ENCODE measurements around the gene C1orf216.
"Not testable (repeated sequence)": the region's sequence is repeated elsewhere in the genome, so short reads cannot be mapped to it uniquely, and the experiment has no call there.

Gene C1orf216, protein sequence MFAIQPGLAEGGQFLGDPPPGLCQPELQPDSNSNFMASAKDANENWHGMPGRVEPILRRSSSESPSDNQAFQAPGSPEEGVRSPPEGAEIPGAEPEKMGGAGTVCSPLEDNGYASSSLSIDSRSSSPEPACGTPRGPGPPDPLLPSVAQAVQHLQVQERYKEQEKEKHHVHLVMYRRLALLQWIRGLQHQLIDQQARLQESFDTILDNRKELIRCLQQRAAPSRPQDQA

DNA sequence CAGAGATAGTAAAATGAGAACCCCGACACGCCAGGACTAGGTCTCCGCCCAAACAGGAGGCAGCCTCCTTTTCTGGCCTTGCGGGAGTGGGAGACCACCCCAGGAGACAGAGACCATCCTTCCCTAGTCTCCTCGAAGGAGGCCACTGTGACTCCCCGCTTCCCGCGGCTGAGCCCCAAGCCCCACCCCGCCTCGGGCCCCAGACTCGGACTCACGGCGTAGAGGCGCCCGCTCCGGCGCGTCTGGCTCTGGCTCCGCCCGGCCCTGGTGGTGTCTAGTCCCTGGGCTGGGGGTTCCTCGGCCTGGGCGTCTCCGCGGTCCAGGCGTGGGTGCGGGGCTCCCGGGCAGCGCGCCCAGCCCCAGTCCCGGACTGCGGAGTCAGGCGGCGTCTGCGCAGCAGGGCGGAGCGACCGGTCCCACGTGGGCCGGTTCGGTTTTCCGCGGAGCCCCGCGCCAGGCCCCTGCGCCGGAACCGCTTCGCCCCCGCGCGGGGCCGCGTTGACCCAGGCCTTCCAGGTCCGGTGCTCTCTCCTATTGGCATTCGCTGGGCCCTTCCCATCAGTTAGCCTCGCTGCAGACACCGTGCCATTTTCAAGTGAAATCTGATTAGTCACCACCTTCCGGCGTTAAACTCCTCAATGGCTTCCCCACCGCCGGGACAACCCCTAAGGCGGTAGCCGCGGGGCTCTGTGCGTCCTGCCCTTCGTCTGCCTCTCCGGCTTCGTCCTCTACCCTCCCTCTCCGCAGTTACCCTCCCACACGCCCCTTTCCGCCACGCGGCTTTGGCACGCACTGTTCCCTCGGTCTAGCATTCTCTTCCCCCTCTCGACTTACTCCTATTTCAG is at the start of gene C1orf216:
TSS of gene C1orf216 (minus strand) at position 393 of the 845 bp plus-strand sequence. CDS start 2,563 bp downstream, outside the sequence.
- in situ Hi-C loops (cut with HindIII; ENCODE audit: low sequenced_read_pairs), result no loop called here

DNA sequence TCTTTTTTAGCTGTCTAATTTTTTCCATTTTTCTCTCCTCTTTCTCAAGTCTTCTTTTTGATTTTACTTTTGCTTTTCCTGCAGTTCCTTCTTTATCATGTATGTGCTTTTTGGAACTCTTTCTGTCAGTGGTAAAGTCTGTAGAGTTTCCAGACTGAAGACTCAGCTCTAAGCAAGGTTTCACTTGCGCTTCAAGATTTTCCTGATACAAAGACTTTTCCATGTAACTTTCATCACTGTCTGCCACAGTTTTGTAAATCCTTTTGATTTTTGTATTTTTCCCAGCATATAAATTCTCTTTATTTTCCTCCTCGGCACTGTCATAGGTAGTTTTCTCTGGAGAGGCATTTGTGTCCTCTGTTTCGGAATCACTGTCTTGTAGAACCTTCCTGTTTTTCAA is 45.6 kb upstream of the C1orf216 start:
- in situ Hi-C loops (cut with HindIII; ENCODE audit: low sequenced_read_pairs), result no loop called here

DNA sequence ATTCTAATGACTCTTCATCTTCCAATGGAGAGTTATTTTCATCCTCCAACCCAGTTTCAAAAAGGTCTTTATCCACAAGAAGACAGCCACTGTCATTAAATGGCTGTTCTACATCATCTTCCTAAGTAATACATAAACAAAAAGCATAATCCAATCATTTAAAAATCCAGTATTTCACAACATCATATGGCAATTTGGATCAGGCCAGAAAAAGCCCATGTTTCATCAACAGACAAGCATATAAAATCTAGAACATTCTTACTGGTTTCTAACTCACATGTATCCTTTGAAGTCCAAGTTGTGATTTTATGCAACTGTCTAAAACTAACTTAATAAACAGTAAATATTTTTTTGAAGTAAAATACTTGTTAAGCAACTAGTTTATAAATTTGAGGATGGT is 44.5 kb upstream of the C1orf216 start:
- in situ Hi-C loops (cut with HindIII; ENCODE audit: low sequenced_read_pairs), result no loop called here

DNA sequence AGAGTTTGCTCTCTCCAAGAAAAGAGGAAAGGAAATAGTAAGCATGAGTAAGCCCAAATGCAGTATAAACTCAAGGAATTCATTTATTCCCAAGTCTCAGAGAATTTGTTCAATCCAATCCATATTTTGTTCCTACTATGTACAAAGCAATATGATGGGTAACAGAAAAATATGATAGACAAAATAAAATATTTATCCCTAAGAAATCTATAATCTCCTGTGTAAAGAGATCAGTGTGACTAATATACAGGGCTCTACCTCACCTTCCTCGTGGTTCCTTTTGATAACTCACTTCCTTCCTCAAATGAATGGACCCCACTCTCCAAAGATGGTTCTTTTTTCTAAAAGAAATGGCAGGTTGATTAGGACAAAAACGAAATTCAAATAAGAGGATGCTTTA is 43.5 kb upstream of the C1orf216 start:
- in situ Hi-C loops (cut with HindIII; ENCODE audit: low sequenced_read_pairs), result no loop called here

DNA sequence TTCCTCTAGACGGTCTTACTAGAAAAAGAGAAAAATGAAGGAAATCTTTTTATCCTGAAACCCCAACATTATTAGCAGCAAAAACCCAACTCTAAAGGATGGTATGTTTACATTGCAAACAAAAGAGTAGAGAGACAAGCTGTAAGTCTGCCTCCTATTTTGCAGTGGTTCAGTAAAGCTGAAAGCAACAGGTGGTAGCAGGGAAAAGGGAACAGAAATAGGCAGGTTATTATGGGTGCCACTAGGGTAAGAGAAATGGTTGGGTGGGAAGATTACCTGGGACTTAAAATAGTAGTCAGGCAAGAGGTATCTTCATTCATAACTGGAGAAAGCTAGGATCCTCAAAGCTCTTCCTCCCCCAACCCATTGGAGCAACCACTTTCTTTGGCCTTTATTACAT is 37.4 kb upstream of the C1orf216 start:
- in situ Hi-C loops (cut with HindIII; ENCODE audit: low sequenced_read_pairs), result no loop called here

DNA sequence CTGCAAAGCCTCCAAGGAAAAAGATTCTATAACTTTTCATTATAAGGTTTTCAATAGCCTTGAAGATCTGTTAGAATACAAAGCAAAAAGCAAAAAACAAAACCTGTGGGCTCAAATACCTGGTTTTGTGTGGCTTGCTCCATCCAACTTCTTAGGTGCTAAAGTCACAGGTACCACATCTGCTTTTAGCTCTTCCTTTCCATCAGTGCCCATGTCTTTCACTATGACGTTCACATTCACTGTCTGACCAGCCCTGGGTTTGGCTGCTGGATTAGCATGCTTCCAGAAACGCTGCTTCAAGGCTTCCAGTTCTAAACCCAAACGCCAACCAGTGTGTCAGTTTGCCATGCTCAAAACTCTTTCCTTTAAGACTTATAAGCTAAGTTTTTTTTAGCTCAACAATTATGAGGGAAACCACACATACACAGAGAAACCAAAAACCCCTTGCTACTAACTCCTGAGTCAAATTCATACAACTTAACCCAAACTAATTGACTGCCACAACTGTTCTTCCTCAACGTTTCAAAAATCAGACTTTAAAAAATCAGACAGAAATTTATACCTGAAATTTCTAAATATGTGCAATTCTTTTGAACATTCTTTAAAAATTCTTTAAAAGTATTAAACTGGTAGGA is 35.1 kb upstream of the C1orf216 start:
- in situ Hi-C loops (cut with HindIII; ENCODE audit: low sequenced_read_pairs), result no loop called here

DNA sequence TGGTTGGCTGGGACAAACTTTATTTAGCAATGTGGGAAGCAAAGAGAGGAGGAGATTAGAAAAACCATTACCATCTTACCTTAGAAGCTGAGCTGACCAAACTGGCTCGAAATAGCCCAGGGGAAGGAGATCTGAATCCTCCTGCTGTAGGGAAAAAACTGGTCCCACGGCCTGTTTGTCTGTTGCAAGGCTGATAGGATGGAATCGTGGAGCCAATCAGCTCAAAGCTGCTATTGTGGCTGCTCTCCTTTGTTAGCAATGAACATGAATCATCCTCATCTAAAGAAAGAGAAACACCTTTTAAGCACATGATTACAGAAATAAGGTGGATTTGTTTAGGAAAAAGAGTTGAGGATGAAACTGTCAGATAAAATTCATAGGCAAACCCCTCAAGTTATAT is 29.6 kb upstream of the C1orf216 start:
- in situ Hi-C loops (cut with HindIII; ENCODE audit: low sequenced_read_pairs), result loop anchor here (25.0 kb wide), 1 partner anchor 311 kb away; no protein-coding TSS in a partner anchor

DNA sequence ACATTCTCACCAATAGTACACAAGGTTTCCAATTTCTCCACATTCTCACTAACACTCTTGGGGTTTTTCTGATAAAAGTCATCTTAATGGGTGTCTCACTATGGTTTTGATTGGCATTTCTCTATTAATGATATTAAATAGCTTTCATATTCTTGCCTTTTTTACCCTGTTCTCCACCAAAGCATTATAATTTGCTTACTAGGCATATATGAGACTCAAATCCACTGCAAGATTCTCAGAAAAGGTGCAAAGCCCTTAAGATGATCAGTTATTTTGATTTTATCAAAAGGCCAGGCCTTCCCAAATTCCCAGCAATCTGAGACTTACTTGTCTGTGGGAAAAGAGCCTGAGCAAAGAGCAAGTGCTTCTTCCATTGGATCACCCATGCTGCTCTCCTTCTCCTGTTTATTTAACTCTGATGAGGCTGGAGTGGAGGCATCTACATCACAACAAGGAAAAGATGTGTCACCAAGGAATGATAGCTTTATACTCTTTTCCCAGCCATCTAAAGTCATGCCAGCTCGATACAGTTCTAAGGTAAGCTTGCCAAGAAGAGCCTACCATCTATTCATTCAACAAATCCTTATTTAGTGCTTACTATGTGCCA is 26.5 kb upstream of the C1orf216 start:
- in situ Hi-C loops (cut with HindIII; ENCODE audit: low sequenced_read_pairs), result loop anchor here (25.0 kb wide), 1 partner anchor 308 kb away; no protein-coding TSS in a partner anchor

DNA sequence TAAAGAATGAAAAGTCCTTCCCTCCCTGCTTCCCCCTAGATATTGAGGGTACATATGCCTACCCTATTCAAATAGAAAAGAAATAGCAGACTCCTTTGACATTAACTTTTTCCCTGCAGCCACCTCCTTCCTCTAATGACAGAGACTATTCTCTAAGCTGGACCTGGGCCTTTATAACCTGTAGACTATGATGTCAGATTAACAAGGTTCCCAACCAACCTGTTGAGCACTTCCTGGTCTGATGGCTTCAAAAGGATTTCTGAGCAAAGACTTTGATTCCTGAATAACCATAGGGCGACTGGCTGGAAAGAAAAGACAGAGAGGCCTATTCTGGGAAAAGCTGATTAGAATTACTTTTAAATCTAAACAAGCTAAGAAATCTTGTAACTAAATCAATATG is 18.4 kb upstream of the C1orf216 start:
- in situ Hi-C loops (cut with HindIII; ENCODE audit: low sequenced_read_pairs), result loop anchor here (25.0 kb wide), 1 partner anchor 300 kb away; no protein-coding TSS in a partner anchor

DNA sequence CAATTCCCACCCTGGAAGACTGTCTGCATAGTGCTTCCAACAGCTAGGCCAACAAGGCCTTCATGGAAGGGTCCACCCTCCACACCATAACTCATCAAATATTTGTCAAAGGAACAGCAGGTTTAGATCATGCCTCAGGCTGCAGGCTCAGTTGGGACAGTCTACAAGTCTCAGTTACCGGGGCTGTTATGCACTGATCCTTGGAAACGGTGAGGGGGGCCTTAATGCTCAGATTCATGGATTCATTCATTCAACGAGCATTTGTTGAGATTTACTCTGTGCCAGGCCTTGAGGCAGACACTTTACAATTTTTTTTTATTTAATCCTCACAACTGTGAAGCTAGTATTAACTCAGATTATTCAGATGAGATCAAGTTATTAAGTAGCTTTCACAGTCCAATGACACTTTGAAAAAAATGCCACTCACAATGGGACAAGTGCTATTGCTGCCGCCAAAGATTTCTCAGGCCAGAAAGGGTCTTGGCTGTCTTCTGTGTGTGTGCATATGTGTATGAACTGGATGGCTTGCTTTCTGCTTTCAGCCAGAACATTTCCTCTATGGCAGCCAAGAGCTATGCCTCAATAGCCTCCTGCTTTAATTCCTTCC is 8.9 kb upstream of the C1orf216 start:
- in situ Hi-C loops (cut with HindIII; ENCODE audit: low sequenced_read_pairs), result loop anchor here (5.0 to 25.0 kb wide), 3 partner anchors 85 to 290 kb away; partner anchors contain the start of gene PSMB2

DNA sequence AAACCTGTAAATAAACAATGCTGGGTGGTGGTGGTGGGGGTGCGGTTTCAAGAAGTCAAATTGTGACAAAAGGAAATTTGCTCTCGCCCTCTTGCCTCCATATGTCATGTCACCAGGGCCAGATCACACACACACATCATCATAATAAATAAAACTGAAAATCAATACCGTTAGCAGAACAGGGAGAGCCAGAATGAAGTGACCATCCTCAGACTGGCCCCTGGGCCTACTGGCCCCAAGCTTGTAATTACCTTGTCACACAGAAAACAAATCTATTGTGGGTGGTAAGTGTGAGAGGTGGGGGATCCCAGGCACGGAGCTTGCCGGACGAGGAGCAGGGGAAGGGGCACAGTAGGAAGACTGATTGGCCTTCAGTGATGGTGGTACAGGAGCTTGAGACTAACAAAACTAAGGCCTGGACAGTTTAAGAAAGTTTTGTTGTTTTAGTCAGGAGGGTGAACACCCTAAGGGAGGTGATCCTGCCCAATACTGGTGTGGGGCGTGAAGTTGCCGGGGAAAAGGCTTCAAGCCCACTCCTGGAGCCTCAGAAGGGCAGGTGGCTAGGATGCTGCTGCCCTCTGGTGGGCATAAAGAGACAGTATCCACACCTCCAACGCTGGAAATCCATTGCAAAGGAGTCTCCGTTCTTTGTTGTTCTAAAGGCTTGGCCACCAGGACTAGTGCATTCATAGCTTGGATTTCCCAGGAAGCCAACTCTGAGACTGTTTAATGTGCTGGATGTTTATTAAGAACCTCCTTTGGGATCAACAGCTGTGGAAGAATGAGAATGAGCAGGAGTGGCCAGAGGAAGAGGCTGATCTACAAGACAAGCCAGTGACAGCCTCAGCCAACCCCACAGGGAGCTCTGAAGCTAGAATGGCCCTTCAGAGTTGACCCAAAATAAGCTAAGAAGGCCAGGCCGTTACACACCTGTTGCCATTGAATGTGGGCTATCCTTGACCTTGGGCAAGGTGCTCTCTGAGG is 8.1 kb upstream of the C1orf216 start:
- in situ Hi-C loops (cut with HindIII; ENCODE audit: low sequenced_read_pairs), result loop anchor here (5.0 to 25.0 kb wide), 3 partner anchors 84 to 289 kb away; partner anchors contain the start of gene PSMB2

DNA sequence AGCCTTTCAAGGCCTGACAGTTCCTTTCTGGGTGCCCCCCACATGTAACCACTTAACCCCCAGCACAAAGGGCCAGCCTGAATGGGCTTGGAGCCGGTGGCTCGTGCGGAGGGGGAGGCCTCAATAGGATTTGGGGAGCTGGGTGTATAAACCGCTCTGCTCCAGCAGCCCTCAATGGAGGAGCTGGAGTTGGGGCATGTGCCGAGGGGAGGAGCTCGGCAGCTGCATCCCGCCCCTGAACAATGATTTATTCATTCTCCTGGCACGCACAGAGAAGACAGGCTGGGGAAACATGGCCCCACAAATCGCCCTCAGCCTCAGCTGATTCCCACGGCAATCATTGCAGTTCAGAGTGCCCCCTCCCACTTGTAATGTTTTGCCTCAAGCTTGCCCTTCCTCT is 6.9 kb upstream of the C1orf216 start:
- in situ Hi-C loops (cut with HindIII; ENCODE audit: low sequenced_read_pairs), result loop anchor here (5.0 to 25.0 kb wide), 3 partner anchors 83 to 288 kb away; partner anchors contain the start of gene PSMB2

DNA sequence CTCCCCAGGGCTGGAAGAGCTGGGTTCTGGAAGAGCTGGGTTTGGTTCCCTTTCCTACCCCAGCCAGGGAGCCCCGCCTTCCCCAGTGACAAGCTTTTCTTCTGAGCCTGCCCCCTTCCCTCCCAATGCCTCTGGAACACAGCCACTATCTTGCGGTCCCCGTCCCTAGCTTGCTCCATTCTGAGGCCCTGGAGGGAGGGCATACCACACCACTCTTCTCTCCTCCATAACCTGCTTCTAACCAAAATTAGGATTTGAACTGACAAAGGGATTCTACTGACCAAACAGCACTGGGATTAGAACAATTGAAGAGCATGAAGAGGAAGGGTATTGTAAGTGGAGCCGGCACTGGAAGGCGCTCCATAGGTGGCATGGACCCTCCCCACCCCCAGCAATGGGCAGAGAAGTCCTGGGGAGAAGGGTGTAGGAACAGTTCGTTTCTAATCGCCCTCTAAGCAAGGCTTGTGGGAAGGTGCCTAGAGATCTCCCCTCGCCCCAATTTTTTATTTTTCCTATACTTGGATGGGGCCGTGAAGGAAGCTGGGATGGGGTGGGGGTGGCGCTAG is 690 bp downstream of the C1orf216 start:
- in situ Hi-C loops (cut with HindIII; ENCODE audit: low sequenced_read_pairs), result no loop called here

DNA sequence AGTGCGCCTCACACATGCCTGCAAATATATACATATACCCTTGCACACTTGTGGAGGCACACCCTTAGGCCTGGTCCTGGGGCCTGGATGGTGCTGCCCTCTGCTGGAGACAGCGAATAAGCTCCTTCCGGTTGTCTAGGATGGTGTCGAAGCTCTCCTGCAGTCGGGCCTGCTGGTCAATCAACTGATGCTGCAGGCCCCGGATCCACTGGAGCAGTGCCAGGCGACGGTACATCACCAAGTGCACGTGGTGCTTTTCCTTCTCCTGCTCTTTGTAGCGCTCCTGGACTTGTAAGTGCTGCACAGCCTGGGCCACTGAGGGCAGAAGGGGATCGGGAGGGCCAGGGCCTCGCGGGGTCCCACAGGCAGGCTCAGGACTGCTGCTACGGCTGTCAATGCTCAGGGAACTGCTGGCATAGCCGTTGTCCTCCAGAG is 3.1 kb downstream of the C1orf216 start:
- in situ Hi-C loops (cut with HindIII; ENCODE audit: low sequenced_read_pairs), result no loop called here

DNA sequence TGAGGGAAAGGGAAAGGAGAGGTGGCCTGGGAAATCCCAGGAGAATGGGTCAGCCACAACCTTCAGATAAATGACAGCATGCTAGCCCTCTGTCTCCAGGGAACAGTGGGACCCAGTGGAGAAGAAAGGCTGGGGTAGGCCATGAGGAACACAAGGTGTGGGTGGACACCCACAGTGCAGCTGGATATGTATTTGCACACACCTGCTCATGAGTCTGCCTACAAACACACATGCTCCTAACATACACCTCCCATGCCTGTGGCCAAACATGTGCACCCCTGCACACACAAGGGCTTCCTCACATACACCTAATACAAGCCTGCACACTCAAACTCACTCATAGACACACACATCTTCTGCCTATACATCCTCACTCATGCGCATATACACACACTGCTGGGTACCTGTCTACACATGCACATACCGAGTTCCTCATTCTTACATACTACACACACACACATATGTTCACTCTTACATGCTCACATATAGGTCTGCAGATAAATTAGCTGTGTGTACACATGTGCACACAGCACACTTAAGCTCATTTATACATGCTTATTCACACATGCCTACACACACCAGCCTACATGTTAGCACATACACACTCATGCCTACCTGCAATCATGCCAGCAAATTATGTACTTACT is 3.6 kb downstream of the C1orf216 start:
- in situ Hi-C loops (cut with HindIII; ENCODE audit: low sequenced_read_pairs), result no loop called here

DNA sequence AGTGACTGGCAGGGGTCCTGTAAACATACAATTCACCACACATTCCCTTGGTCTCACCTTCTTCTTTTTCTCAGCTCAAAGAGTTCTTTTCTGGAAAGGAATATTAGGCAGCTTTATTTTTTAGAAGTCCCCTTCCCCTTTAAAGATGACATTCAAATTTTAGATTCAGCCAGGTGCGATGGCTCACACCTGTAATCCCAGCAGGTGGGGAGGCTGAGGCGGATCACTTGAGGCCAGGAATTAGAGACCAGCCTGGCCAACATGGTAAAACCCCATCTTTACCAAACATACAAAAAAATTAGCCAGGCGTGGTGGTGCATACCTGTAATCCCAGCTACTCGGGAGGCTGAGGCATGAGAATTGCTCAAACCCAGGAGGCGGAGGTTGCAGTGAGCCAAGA is 7.6 kb downstream of the C1orf216 start:
- in situ Hi-C loops (cut with HindIII; ENCODE audit: low sequenced_read_pairs), result not testable (repeated sequence)

DNA sequence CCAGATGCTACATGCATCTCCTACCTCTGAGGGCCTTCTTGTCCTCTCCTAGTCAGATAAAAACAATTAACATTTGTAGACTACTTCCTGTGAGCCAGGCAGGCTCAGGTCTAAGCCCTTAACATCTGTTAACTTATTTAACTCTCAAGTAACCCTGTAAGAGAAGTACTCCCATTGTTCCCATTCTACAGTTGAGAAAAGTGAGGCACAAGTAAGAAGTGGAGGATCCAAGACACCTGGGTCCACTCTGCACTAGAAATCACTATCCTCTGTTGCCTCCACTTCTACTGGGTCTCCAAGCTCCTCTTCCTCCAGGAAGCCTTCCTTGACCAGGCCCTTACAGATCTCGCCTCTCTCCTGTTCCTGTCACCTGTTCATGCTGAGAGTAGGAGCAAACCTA is 9.7 kb downstream of the C1orf216 start:
- in situ Hi-C loops (cut with HindIII; ENCODE audit: low sequenced_read_pairs), result no loop called here

DNA sequence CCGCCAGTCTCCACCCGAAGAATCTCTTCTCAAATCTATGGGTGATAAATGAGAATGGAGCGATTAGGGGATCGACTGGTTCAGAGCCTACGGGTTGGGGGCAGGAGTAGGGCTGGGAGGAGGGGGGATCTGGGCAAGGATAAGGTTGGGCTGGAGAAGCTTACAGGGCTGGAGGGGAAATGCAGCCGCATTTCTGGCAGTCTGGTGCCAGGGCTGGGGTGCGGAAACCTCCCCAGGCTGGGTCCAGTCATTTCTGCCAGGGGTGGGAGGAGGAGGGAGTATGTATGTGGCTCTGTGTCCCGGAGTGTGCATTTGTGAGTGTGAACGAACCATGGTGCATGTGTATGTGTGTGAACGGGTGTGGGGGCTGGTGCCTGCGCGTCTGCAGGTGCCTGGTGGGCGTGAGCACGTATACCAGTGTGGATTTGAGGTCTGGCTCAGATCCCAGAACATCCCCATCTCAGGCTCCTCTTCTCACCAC is 10.2 kb downstream of the C1orf216 start:
- in situ Hi-C loops (cut with HindIII; ENCODE audit: low sequenced_read_pairs), result no loop called here
